Keratinocyte (primary cell): ENCODE data around the gene CLSTN2.

ENCODE experiments used
- CTCF ChIP-seq, 3 experiments: IDR thresholded peaks in 1 of 3; conservative IDR thresholded peaks in 1 of 3; optimal IDR thresholded peaks in 1 of 3; 2 replicates in 2 of 3; 3 replicates in 1 of 3; pipeline versions ENCODE3 to v1.5.1; 2011; ENCODE audit warnings: low read length in 3 of 3, mild to moderate bottlenecking in 3 of 3, moderate library complexity in 2 of 3, control low read depth in 1 of 3, inconsistent platforms in 1 of 3; ENCODE audit not compliant: insufficient read depth in 2 of 3; ENCODE audit errors: extremely low read depth in 1 of 3
- EZH2 ChIP-seq: IDR thresholded peaks from one replicate; pipeline ENCODE4 v1.6.1; 2012; ENCODE audit warnings: inconsistent platforms, mild to moderate bottlenecking, low read length, moderate library complexity

- no peak for TF ChIP-seq CTCF (optimal IDR thresholded peaks at IDR 0.05 in 1 of 3, IDR thresholded peaks at IDR 0.05 in 1 of 3, conservative IDR thresholded peaks at IDR 0.05 in 1 of 3; ENCODE audit: extremely low read depth in 1 of 3, insufficient read depth in 2 of 3, low read length in 3 of 3)
- TF ChIP-seq EZH2, result no peak
Observed at GRCh38 chr3:140323561-140323960, 388.6 kb downstream of the CLSTN2 start.
